ENCODE measurements around the gene FOXA2.
A peak's percentile ranks its signal among the peaks of the same experiment; 100 is the strongest.

The FOXA2 gene

DNA sequence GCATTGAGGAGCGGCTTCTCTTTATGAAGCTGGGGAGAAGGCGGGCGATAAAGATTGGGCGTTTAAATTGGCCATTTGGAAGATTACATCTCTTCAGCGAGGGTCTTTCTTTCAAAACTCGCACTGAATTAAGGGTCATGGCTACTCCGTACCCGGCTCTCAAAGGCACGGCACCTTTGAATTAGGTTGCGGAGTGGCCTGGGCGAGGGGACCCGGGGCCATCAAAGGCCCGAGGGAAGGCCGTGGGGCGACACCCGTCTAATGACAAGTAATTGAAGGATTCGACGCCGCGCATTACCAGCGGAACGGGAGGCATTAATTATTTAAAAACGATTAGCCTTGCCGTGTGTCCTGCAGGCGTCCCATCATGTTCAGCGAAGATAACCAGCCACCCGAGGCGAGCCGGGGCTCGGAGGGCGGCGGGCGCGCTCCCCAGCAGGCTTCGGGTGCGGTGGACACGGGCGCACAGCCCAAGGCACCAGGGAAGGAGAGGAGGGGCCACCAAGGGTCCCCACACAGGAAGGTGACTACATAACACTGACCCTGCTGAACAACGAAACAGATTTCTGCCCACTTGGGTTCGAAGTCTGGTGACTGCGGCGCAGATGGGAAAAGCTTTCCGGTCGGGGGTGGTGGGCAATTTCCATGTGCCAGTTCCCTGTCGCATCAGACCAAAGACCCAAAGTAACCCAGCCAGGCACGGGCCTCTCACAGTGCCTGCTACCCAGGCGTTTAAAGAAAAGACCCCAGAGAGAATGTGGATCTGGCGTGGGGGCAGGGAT lies 7.4 kb downstream of the FOXA2 start:
- Histone ChIP-seq H3K36me3 (ENCODE audit: insufficient read depth, low read depth, low read length) (no peaks in the 10 kb centered on the region), H3K27ac (ENCODE audit: low read length) (no peak overlapping the region), H3K27me3 (ENCODE audit: insufficient read depth, low read length) (peaks cover 100% of the 10 kb centered on the region), H3K9me3 (ENCODE audit: insufficient read depth, low read depth, low read length) (peaks cover 7% of the 10 kb centered on the region; the same call in 1 of the 2 replicates), H3K9ac (ENCODE audit: low read depth, low read length) (no peak overlapping the region), H3K4me3 (ENCODE audit: low read length) (no peak overlapping the region), H3K4me1 (ENCODE audit: insufficient read depth, low read length) (peaks cover 18% of the 10 kb centered on the region)

- H3K27me3 ChIP-seq (ENCODE audit: insufficient read depth, low read length), result peaks cover 100% of the 10 kb centered on the region
- peaks cover 7% of the 10 kb centered on the region; the same call in 1 of the 2 replicates for H3K9me3 ChIP-seq (ENCODE audit: insufficient read depth, low read depth, low read length)
- H3K9ac ChIP-seq (ENCODE audit: low read depth, low read length), result no peak overlapping the region
- H3K4me1 ChIP-seq (ENCODE audit: insufficient read depth, low read length), result peaks cover 25% of the 10 kb centered on the region
- no peak overlapping the region for H3K4me3 ChIP-seq (ENCODE audit: low read length)
- no peak overlapping the region for H3K27ac ChIP-seq (ENCODE audit: low read length)
- H3K36me3 ChIP-seq (ENCODE audit: insufficient read depth, low read depth, low read length), result no peaks in the 10 kb centered on the region
Observed at GRCh38 chr20:22576273-22576672, 8.1 kb downstream of the FOXA2 start.

DNA sequence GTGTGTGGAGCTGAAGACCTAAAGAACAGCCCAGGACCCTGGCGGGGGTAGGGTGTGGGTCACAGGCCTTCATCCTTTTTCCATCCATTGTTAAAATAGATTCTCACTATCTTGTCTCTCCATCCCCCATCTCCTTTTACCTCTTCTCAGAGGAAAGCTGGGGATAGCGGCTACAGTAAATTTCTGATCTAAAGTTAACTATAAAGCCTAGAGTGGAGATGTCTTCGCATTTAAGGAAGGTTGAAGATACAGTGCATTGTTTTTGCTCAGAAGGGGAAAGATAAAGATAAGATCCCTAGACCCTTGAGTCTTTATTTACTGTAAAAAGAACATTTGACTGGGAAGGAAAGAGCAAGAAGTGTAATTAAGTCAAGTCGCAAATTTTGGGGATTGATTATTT lies 8.6 kb downstream of the FOXA2 start:
- H3K9me3 ChIP-seq (ENCODE audit: insufficient read depth, low read depth, low read length), result peaks cover 7% of the 10 kb centered on the region; the same call in 1 of the 2 replicates
- no peak overlapping the region for H3K27ac ChIP-seq (ENCODE audit: low read length)
- H3K9ac ChIP-seq (ENCODE audit: low read depth, low read length), result no peak overlapping the region
- H3K4me3 ChIP-seq (ENCODE audit: low read length), result no peak overlapping the region
- peaks cover 100% of the 10 kb centered on the region for H3K27me3 ChIP-seq (ENCODE audit: insufficient read depth, low read length)
- peaks cover 30% of the 10 kb centered on the region for H3K4me1 ChIP-seq (ENCODE audit: insufficient read depth, low read length)
- H3K36me3 ChIP-seq (ENCODE audit: insufficient read depth, low read depth, low read length), result no peaks in the 10 kb centered on the region

GRCh38 chr20:22575087-22575721 lies 9.2 kb downstream of the FOXA2 start:
- H3K4me1 ChIP-seq (ENCODE audit: insufficient read depth, low read length), result peaks cover 31% of the 10 kb centered on the region

DNA sequence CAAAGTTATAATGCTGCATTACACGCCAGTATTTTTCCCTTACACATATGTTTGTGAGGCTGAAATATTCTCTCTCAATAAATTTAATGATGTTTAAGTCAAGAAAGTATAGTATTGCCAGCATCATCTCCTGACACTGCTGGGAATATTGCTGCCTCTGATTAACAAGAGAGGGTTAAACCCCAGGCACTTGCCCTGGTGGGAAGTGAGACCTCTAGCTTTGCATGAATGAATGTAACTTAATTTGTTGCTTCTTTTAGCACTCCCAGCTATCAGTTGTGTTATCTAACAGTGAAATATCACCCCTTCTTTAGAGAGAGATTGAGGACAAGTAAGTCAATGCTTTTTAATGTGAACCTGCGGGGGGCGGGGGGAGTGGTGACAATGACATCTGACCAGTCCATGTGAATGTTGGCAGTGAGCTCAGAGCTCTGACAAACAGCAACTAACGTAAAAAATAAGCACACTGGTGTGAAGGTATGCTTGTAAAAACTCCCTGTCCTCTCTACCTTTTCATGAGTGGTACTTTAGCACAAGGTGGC lies 9.8 kb downstream of the FOXA2 start:
- Histone ChIP-seq H3K9ac (ENCODE audit: low read depth, low read length) (no peak overlapping the region), H3K4me1 (ENCODE audit: insufficient read depth, low read length) (peaks cover 31% of the 10 kb centered on the region), H3K4me3 (ENCODE audit: low read length) (no peak overlapping the region), H3K36me3 (ENCODE audit: insufficient read depth, low read depth, low read length) (no peaks in the 10 kb centered on the region), H3K9me3 (ENCODE audit: insufficient read depth, low read depth, low read length) (peaks cover 2% of the 10 kb centered on the region; the same call in 1 of the 2 replicates), H3K27me3 (ENCODE audit: insufficient read depth, low read length) (peaks cover 100% of the 10 kb centered on the region), H3K27ac (ENCODE audit: low read length) (no peak overlapping the region)

More at GRCh38 chr20:22575087-22575721, 9.2 kb downstream of the FOXA2 start:
- no peaks in the 10 kb centered on the region for H3K36me3 ChIP-seq (ENCODE audit: insufficient read depth, low read depth, low read length)
- no peak overlapping the region for H3K4me3 ChIP-seq (ENCODE audit: low read length)
- H3K9me3 ChIP-seq (ENCODE audit: insufficient read depth, low read depth, low read length), result peaks cover 3% of the 10 kb centered on the region; the same call in 1 of the 2 replicates
- H3K27me3 ChIP-seq (ENCODE audit: insufficient read depth, low read length), result peaks cover 100% of the 10 kb centered on the region
- no peak overlapping the region for H3K27ac ChIP-seq (ENCODE audit: low read length)
- H3K9ac ChIP-seq (ENCODE audit: low read depth, low read length), result no peak overlapping the region

GRCh38 chr20:22572491-22572890 lies 11.9 kb downstream of the FOXA2 start:
- no peak overlapping the region for H3K27ac ChIP-seq (ENCODE audit: low read length)
- no peaks in the 10 kb centered on the region for H3K36me3 ChIP-seq (ENCODE audit: insufficient read depth, low read depth, low read length)
- H3K9ac ChIP-seq (ENCODE audit: low read depth, low read length), result no peak overlapping the region
- H3K4me3 ChIP-seq (ENCODE audit: low read length), result no peak overlapping the region
- H3K27me3 ChIP-seq (ENCODE audit: insufficient read depth, low read length), result peaks cover 100% of the 10 kb centered on the region
- peaks cover 39% of the 10 kb centered on the region for H3K4me1 ChIP-seq (ENCODE audit: insufficient read depth, low read length)
- peaks cover 2% of the 10 kb centered on the region; the same call in 1 of the 2 replicates for H3K9me3 ChIP-seq (ENCODE audit: insufficient read depth, low read depth, low read length)

DNA sequence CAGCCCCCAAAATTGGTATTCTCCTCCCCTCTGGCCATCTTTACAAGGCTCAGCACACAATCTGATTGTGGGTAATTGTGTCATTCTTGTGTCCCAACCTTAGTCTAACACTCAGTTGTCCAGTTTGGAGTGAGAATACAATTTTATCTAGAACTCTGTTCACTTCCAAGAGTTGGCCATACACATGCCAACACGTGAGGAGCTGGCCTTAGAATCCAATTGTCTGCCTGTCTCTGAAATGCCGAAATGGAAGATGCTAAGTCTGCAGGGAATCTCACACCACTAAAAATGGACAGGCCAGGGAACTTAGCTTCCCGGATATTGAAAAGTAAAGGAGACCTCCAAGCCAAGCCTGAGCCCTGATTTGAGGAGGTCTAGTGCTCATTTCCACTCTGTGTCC lies 12.3 kb downstream of the FOXA2 start:
- H3K27ac ChIP-seq (ENCODE audit: low read length), result no peak overlapping the region
- H3K4me3 ChIP-seq (ENCODE audit: low read length), result no peak overlapping the region
- H3K36me3 ChIP-seq (ENCODE audit: insufficient read depth, low read depth, low read length), result no peaks in the 10 kb centered on the region
- H3K27me3 ChIP-seq (ENCODE audit: insufficient read depth, low read length), result peaks cover 100% of the 10 kb centered on the region
- peaks cover 2% of the 10 kb centered on the region; the same call in 1 of the 2 replicates for H3K9me3 ChIP-seq (ENCODE audit: insufficient read depth, low read depth, low read length)
- H3K9ac ChIP-seq (ENCODE audit: low read depth, low read length), result no peak overlapping the region
- peaks cover 42% of the 10 kb centered on the region for H3K4me1 ChIP-seq (ENCODE audit: insufficient read depth, low read length)

DNA sequence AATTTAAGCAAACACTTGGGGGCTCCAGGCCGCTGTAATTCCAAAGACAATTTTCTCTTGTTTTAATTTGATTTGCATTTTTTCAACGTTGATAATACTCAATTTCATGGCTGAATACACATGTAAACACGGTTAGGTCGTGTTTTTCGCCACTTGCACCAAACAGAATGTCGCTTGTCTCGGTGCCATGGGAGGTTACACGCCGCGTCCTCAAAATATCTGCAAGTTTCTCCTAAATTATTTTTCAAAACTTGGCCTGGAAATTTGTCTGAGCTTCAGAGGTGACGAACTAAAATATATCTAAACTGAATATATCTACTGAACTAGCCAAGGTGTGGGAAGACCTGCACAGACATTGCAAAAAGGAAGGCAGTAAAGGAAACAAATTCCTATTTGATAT lies 15.0 kb downstream of the FOXA2 start:
- Histone ChIP-seq H3K27ac (ENCODE audit: low read length) (no peak overlapping the region), H3K4me3 (ENCODE audit: low read length) (no peak overlapping the region), H3K36me3 (ENCODE audit: insufficient read depth, low read depth, low read length) (no peaks in the 10 kb centered on the region), H3K4me1 (ENCODE audit: insufficient read depth, low read length) (peaks cover 34% of the 10 kb centered on the region), H3K27me3 (ENCODE audit: insufficient read depth, low read length) (peaks cover 100% of the 10 kb centered on the region), H3K9ac (ENCODE audit: low read depth, low read length) (no peak overlapping the region), H3K9me3 (ENCODE audit: insufficient read depth, low read depth, low read length) (no peaks in the 10 kb centered on the region)

GRCh38 chr20:22568872-22569344 lies 15.5 kb downstream of the FOXA2 start:
- no peaks in the 10 kb centered on the region for H3K9me3 ChIP-seq (ENCODE audit: insufficient read depth, low read depth, low read length)
- no peak overlapping the region for H3K9ac ChIP-seq (ENCODE audit: low read depth, low read length)
- H3K27me3 ChIP-seq (ENCODE audit: insufficient read depth, low read length), result peaks cover 100% of the 10 kb centered on the region
- no peak overlapping the region for H3K27ac ChIP-seq (ENCODE audit: low read length)
- H3K4me3 ChIP-seq (ENCODE audit: low read length), result no peak overlapping the region; the same call in 1 of the 2 replicates
- H3K36me3 ChIP-seq (ENCODE audit: insufficient read depth, low read depth, low read length), result no peaks in the 10 kb centered on the region
- H3K4me1 ChIP-seq (ENCODE audit: insufficient read depth, low read length), result peaks cover 38% of the 10 kb centered on the region

DNA sequence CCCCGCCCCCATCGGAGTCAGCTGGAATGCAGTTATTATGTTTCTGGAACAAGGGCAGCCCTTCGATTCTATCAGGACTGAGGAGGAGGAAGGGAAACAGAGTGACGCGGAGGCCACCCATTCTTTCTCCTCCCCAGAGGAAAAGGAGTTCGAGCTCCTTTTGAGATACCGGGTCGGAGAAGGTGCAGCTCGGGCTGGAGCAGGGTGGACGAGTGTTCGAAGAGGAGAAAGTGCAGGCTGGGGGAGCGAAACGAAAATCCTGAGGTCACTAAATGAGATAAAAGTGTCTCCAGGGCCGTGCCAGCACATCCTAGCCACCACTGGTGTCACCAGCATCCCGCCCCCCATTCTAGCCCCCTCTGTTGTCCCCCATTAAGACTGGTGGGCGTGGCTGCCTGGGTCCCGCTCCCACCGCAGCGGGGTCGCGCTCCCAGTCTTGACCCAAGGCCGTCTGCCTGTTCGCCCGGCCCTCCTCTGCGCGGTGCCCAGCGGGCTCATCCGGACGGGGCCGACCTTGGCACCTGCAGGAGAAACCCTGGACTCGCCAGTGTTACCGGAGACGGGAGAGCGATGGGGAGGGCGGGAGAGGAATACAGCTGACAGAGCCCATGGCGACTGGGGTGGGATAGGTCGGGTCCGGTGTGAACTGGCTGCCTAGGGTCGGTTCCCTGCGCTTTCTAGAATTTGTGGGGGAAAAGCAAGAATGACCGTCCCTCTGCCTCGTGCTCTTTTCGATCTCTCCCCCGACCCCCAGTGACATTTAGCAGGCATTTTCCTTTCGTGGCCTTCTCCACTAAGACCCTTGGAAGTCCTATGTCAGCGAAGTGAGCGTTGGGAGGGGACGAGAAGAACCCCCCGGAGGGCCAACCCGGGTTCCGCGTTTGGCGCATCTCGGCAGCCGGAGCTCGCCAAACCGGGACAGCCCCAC lies 16.2 kb downstream of the FOXA2 start:
- Histone ChIP-seq H3K9ac (ENCODE audit: low read depth, low read length) (no peak overlapping the region), H3K4me3 (ENCODE audit: low read length) (peak overlapping the region; percentile 43; the same call in 1 of the 2 replicates), H3K4me1 (ENCODE audit: insufficient read depth, low read length) (peaks cover 44% of the 10 kb centered on the region)

More for the DNA sequence above, 16.2 kb downstream of the FOXA2 start:
- H3K9me3 ChIP-seq (ENCODE audit: insufficient read depth, low read depth, low read length), result no peaks in the 10 kb centered on the region
- H3K27ac ChIP-seq (ENCODE audit: low read length), result no peak overlapping the region
- no peaks in the 10 kb centered on the region for H3K36me3 ChIP-seq (ENCODE audit: insufficient read depth, low read depth, low read length)
- H3K27me3 ChIP-seq (ENCODE audit: insufficient read depth, low read length), result peaks cover 100% of the 10 kb centered on the region

Measured in iPS-20b (cell line).